Caco-2 (cell line): ENCODE measurements around the gene SHB. TPM values are rescaled to one million over a fixed set of nuclear protein-coding genes. Genes with fewer than 3 reads are reported as not detected.

Experiments
- BruUV-seq: library from RNA; stranded (reverse); fragments of 400-500 nt; replicated peaks from 2 replicates; lab custom pipeline; 2021; lab: Mats Ljungman, UMichigan
- CTCF ChIA-PET: fragments of 300-600 bp; sonication (Branson Sonifier 250); formaldehyde crosslinking; loops from one replicate; lab custom pipeline; 2022; ENCODE audit warnings: antibody characterized with exemption; lab: Charles Lee
- POLR2A ChIA-PET: fragments of 300-600 bp; sonication (Branson Sonifier 250); formaldehyde crosslinking; loops from one replicate; lab custom pipeline; 2022; ENCODE audit warnings: antibody characterized with exemption; lab: Charles Lee
- DNase-seq, 2 experiments: peaks; one replicate each; pipeline versions ENCODE4 v3.0.0 to v3.0.0-alpha.2; 2020 to 2022
- H3K27me3 ChIP-seq: replicated peaks from 2 replicates; pipeline ENCODE4 v1.6.0; 2011; ENCODE audit warnings: low read length; ENCODE audit not compliant: control insufficient read depth, insufficient read depth
- H3K36me3 ChIP-seq: 2 replicates; pipeline ENCODE4 v1.5.1; 2011; ENCODE audit warnings: low read length; ENCODE audit not compliant: control insufficient read depth, insufficient read depth
- H3K4me1 ChIP-seq: fragments of 250-450 bp; sonication (Bioruptor Pico); 2 replicates; pipeline ENCODE4 v1.5.1; 2020; ENCODE audit warnings: mild to moderate bottlenecking
- H3K4me3 ChIP-seq: 2 replicates; pipeline ENCODE4 v1.5.1; 2011; ENCODE audit warnings: low read depth, mild to moderate bottlenecking, control low read depth, low read length
- H3K9me3 ChIP-seq: fragments of 250-450 bp; sonication (Bioruptor Pico); 2 replicates; pipeline ENCODE4 v1.5.1; 2020; ENCODE audit warnings: mild to moderate bottlenecking, moderate library complexity
- H3K27ac Mint-ChIP-seq: one replicate; pipeline ENCODE4 v1.8.0; 2022; ENCODE audit warnings: mixed read lengths; ENCODE audit not compliant: unreplicated experiment
- H3K27me3 Mint-ChIP-seq: one replicate; pipeline ENCODE4 v1.8.0; 2022; ENCODE audit warnings: mixed read lengths; ENCODE audit not compliant: insufficient read depth, unreplicated experiment
- H3K36me3 Mint-ChIP-seq: one replicate; pipeline ENCODE4 v1.8.0; 2022; ENCODE audit warnings: mild to moderate bottlenecking, mixed read lengths; ENCODE audit not compliant: insufficient read depth, unreplicated experiment
- H3K4me1 Mint-ChIP-seq: one replicate; pipeline ENCODE4 v1.8.0; 2022; ENCODE audit warnings: low read depth, mixed read lengths; ENCODE audit not compliant: unreplicated experiment
- H3K4me3 Mint-ChIP-seq: one replicate; pipeline ENCODE4 v1.8.0; 2022; ENCODE audit warnings: mild to moderate bottlenecking, moderate library complexity, mixed read lengths; ENCODE audit not compliant: unreplicated experiment
- H3K9me3 Mint-ChIP-seq: one replicate; pipeline ENCODE4 v1.8.0; 2022; ENCODE audit warnings: mixed read lengths; ENCODE audit not compliant: unreplicated experiment
- intact Hi-C: fragments of 100-400 bp; cut with micrococcal nuclease; formaldehyde crosslinking; loops from one replicate; pipeline ENCODE4 v1.10.0; 2022; ENCODE audit not compliant: unreplicated experiment
- total RNA-seq: library from RNA; stranded (reverse); gene quantifications from 2 replicates; pipeline ENCODE4 v1.2.3, GENCODE V29; 2022
- TF ChIP-seq, protein P1 (sequence below), 2 experiments: fragments of 200-600 bp in 1 of 2; IDR thresholded peaks; 1 replicate in 1 of 2; 2 replicates in 1 of 2; pipeline versions ENCODE4 v1.5.1 to v1.8.0; 2011 to 2022; ENCODE audit warnings: antibody characterized with exemption in 1 of 2, control low read depth in 1 of 2, inconsistent platforms in 1 of 2, low read depth in 1 of 2, low read length in 1 of 2, mild to moderate bottlenecking in 1 of 2, moderate library complexity in 1 of 2; ENCODE audit not compliant: insufficient read depth in 1 of 2, severe bottlenecking in 1 of 2, unreplicated experiment in 1 of 2

Gene SHB
- total RNA-seq, 1 experiment from 2014 or later, result 18.3 TPM

DNA sequence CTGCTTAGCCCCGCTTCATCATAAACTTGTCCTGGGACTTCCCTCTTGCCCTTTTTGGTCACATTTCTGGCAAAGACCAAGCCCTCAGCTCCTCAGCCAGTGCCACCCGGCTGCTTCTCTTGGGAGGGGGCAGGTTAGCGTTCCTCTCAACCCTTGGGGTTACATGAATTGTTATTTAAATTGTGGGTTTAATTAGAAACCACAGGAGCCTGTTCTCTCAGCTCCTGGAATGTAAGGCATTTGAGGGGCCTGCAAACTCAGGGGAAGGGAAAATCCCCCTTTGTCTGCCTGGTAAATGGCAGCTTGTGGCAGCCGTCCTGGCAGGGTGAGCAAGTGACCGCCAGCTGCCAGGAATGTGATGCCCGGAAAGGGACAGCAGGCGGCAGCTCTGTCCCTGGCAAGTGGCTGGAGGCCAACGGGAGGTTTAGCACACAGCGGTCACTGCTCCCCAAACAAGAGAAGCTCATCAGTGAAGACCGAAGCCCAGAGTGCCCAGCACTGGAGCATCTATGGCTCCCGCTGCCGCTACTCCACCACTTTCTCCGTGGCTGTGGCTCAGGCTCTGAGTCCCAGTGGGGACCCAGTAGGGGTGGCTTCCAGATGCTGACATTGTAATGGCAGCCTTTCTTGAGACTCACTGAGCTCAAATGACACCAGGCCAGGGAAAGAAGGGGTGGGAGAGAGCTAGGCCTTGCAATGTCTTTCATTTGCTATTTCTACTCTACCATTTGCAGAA lies 51.7 kb downstream of the SHB start:
- Mint-ChIP-seq H3K4me1 (peaks cover 32% of the 10 kb centered on the region), H3K27ac (peak overlapping the region; percentile 68), H3K36me3 (peaks cover 18% of the 10 kb centered on the region), H3K9me3 (no peaks in the 10 kb centered on the region), H3K27me3 (no peaks in the 10 kb centered on the region), H3K4me3 (peak overlapping the region; percentile 31)
- ChIA-PET CTCF (interaction anchor here (1.5 kb wide), 1 partner anchor 104 kb away, joined by 4 read pairs; no protein-coding TSS in a partner anchor), POLR2A (interaction anchor here (0.6 kb wide), 1 partner anchor 80 kb away, joined by 6 read pairs; no protein-coding TSS in a partner anchor)
- intact Hi-C loops, result no loop called here
- BruUV-seq, result no TSS peak
- no peaks in the 10 kb centered on the region for H3K9me3 ChIP-seq
- H3K36me3 ChIP-seq, result no peaks in the 10 kb centered on the region; the same call in 1 of the 2 replicates
- H3K4me1 ChIP-seq, result peaks cover 49% of the 10 kb centered on the region
- DNase-seq, result no peak
- no peaks in the 10 kb centered on the region for H3K27me3 ChIP-seq
- no peak overlapping the region for H3K4me3 ChIP-seq
- TF ChIP-seq, protein P1, sequence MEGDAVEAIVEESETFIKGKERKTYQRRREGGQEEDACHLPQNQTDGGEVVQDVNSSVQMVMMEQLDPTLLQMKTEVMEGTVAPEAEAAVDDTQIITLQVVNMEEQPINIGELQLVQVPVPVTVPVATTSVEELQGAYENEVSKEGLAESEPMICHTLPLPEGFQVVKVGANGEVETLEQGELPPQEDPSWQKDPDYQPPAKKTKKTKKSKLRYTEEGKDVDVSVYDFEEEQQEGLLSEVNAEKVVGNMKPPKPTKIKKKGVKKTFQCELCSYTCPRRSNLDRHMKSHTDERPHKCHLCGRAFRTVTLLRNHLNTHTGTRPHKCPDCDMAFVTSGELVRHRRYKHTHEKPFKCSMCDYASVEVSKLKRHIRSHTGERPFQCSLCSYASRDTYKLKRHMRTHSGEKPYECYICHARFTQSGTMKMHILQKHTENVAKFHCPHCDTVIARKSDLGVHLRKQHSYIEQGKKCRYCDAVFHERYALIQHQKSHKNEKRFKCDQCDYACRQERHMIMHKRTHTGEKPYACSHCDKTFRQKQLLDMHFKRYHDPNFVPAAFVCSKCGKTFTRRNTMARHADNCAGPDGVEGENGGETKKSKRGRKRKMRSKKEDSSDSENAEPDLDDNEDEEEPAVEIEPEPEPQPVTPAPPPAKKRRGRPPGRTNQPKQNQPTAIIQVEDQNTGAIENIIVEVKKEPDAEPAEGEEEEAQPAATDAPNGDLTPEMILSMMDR (IDR thresholded peaks at IDR 0.05; ENCODE audit: insufficient read depth in 1 of 2, low read depth in 1 of 2, low read length in 1 of 2, severe bottlenecking in 1 of 2, unreplicated experiment in 1 of 2), result no peak

DNA sequence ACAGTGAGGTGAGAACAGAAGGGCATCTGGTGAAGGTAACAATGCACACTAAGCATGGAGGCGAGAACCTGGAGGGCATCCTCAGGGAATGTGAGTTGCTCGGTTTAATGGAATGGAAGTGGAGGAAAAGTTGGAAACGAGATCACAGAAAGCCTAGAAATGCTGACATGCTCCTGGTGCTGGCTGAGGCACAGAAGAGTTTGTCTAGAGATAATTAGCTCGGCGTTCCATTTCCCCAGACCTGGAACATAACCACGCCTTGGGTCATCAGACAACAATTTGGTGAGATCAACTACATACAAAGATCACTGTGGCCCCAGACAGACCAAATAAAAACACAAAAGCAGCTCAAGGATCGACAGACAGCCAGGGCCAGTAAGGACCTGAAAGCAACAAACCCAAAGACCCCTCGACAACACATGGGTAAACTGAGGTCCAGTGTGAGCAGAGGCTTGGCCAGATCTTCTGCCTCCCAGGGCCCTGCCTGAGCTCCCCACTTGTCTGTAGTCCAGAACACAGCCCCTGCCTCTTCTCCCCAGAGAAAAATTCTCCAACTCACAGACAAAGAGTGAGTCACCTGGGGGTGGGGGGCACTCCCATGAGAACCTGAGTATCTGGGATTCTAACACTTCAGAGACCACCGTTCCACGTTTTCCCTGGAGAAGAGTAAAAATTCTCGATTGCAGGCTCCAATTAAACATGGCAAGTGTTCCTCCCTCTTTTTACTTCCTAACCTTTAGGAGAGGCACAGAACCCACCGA lies 52.5 kb downstream of the SHB start:
- Mint-ChIP-seq H3K9me3 (no peaks in the 10 kb centered on the region), H3K27me3 (no peaks in the 10 kb centered on the region), H3K4me3 (no peak overlapping the region), H3K27ac (peak overlapping the region; percentile 68), H3K36me3 (peaks cover 17% of the 10 kb centered on the region), H3K4me1 (peaks cover 32% of the 10 kb centered on the region)
- intact Hi-C loops, result no loop called here
- POLR2A ChIA-PET, result no interaction called here
- no peaks in the 10 kb centered on the region for H3K27me3 ChIP-seq
- DNase-seq, result no peak
- TF ChIP-seq, protein P1 (IDR thresholded peaks at IDR 0.05; ENCODE audit: insufficient read depth in 1 of 2, low read depth in 1 of 2, low read length in 1 of 2, severe bottlenecking in 1 of 2, unreplicated experiment in 1 of 2), result no peak
- H3K4me3 ChIP-seq, result no peak overlapping the region
- CTCF ChIA-PET, result interaction anchor here (1.5 kb wide), 1 partner anchor 103 kb away, joined by 4 read pairs; no protein-coding TSS in a partner anchor
- no peaks in the 10 kb centered on the region; the same call in 1 of the 2 replicates for H3K36me3 ChIP-seq
- no TSS peak for BruUV-seq
- H3K9me3 ChIP-seq, result no peaks in the 10 kb centered on the region
- peaks cover 47% of the 10 kb centered on the region for H3K4me1 ChIP-seq

DNA sequence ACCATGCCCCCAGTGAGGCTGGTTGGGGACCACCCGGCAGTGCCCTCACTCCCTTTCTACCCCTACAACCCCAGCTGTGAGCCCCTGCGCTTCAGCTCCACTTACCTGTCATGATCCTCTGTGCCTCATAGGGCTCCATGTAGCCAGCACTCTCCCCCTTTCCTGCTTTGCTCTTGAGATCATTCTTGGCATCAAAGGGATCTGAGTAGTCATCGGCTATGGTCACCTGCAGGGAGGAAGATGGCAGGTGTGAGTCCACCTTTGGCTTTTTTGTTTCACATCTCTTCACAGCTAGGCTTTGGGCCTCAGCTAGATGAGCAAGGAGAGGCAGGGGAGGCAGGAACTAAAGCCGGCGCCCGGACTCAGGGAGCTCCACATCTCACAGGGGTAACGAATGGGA lies 53.1 kb downstream of the SHB start:
- ChIA-PET CTCF (no interaction called here), POLR2A (no interaction called here)
- intact Hi-C loops, result no loop called here
- Mint-ChIP-seq H3K9me3 (no peaks in the 10 kb centered on the region), H3K4me1 (peaks cover 32% of the 10 kb centered on the region), H3K27ac (peak overlapping the region; percentile 68), H3K27me3 (no peaks in the 10 kb centered on the region), H3K36me3 (peaks cover 17% of the 10 kb centered on the region), H3K4me3 (no peak overlapping the region)
- TF ChIP-seq, protein P1 (IDR thresholded peaks at IDR 0.05; ENCODE audit: insufficient read depth in 1 of 2, low read depth in 1 of 2, low read length in 1 of 2, severe bottlenecking in 1 of 2, unreplicated experiment in 1 of 2), result no peak
- Histone ChIP-seq H3K4me1 (peaks cover 44% of the 10 kb centered on the region), H3K36me3 (no peaks in the 10 kb centered on the region; the same call in 1 of the 2 replicates), H3K27me3 (no peaks in the 10 kb centered on the region), H3K4me3 (no peak overlapping the region), H3K9me3 (no peaks in the 10 kb centered on the region)
- DNase-seq, result no peak
- no TSS peak for BruUV-seq
